Upper lobe of right lung (tissue), 1 donor: ENCODE data around the gene TBX10. TPM values are rescaled to one million over a fixed set of nuclear protein-coding genes. Genes with fewer than 3 reads are reported as not detected.
"Not testable (repeated sequence)": the region's sequence is repeated elsewhere in the genome, so short reads cannot be mapped to it uniquely, and the experiment has no call there.

Source experiments
- ATAC-seq: fragments of 200-7000 bp; cut with Tn5 transposase; one replicate; pipeline ENCODE4 v1.9.1; 2020; ENCODE audit warnings: mild to moderate bottlenecking, moderate library complexity
- DNase-seq: peaks from one replicate; pipeline ENCODE4 v3.0.0-alpha.2; 2020
- H3K27ac ChIP-seq: fragments of 200-600 bp; one replicate; pipeline ENCODE4 v1.8.0; 2022
- H3K27me3 ChIP-seq: fragments of 200-600 bp; one replicate; pipeline ENCODE4 v1.8.0; 2022; ENCODE audit warnings: mild to moderate bottlenecking
- H3K36me3 ChIP-seq: fragments of 200-600 bp; one replicate; pipeline ENCODE4 v1.8.0; 2022
- H3K4me1 ChIP-seq: fragments of 200-600 bp; one replicate; pipeline ENCODE4 v1.8.0; 2022
- H3K4me3 ChIP-seq: fragments of 200-600 bp; one replicate; pipeline ENCODE4 v1.8.0; 2022; ENCODE audit warnings: mild to moderate bottlenecking
- H3K9me3 ChIP-seq: fragments of 200-600 bp; one replicate; pipeline ENCODE4 v1.8.0; 2022
- intact Hi-C: fragments of 100-400 bp; cut with DNase I; formaldehyde crosslinking; loops from one replicate; pipeline ENCODE4 v1.11.0; 2022
- total RNA-seq: library from RNA; stranded (reverse); fragmentation: NEBNext Ultra II Directional; extraction: Animal tissue kit (Norgen Biotek cat#: 25700); gene quantifications from one replicate; pipeline ENCODE4 v1.2.1, GENCODE V29; 2021
- TF ChIP-seq, protein P1 (sequence below): fragments of 200-600 bp; IDR thresholded peaks from one replicate; pipeline ENCODE4 v1.8.0; 2022; ENCODE audit warnings: antibody characterized with exemption
- donor health status: DM: no; HTN: yes; CAD: no; lungs with severe emphysema.

The TBX10 gene
- total RNA-seq, 1 donor from 2014 or later = not detected

DNA sequence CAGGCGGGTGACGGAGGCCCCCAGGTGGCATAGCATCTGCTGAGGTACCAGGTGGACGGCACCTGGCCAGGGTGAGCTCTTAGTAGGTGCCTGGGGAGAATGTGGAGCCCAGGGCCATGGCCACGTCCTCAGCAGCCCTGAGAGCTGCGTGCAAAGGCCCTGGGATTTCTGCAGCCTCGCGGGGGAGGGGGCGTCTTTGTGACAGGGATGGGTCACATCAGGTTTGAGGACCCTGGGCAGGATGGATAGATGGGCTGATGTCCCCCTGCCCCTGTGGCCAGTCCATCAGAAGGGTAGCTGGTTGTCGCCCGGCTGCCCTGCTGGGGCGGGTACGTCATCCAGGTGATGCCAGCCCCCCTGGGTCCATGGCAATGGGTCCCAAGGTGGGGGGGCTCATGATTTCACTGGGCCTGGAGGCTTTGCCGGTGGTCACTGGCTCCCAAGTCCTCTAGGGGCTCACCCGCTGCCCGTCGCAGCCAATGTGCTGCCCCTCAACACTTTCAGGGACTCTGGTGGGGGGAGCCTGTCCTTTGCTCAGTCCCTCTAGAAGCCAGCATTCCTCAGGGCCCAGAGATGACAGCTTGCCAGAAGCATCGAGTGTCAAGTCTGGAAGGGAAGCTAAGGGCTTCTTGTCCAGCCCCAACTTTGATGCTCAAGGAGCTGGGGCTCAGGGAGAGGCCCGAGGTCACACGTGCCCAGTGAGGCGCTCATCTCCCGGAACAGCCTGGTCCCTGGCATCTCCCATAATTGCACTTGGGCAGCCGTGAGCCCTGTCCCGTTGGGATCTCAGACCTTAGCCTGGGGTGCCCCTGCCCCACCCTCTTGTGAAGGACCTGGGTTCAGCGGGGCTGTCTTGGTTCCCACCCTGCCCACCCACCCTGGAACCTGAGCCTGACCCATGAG lies 777 bp downstream of the TBX10 start:
- ATAC-seq (no peak), DNase-seq (peak; percentile 48)
- Histone ChIP-seq H3K27me3 (peaks cover 11% of the 10 kb centered on the region), H3K4me1 (no peaks in the 10 kb centered on the region), H3K27ac (no peak overlapping the region), H3K4me3 (no peak overlapping the region), H3K36me3 (no peaks in the 10 kb centered on the region), H3K9me3 (no peaks in the 10 kb centered on the region)
- intact Hi-C loops = no loop called here
- TF ChIP-seq, protein P1, sequence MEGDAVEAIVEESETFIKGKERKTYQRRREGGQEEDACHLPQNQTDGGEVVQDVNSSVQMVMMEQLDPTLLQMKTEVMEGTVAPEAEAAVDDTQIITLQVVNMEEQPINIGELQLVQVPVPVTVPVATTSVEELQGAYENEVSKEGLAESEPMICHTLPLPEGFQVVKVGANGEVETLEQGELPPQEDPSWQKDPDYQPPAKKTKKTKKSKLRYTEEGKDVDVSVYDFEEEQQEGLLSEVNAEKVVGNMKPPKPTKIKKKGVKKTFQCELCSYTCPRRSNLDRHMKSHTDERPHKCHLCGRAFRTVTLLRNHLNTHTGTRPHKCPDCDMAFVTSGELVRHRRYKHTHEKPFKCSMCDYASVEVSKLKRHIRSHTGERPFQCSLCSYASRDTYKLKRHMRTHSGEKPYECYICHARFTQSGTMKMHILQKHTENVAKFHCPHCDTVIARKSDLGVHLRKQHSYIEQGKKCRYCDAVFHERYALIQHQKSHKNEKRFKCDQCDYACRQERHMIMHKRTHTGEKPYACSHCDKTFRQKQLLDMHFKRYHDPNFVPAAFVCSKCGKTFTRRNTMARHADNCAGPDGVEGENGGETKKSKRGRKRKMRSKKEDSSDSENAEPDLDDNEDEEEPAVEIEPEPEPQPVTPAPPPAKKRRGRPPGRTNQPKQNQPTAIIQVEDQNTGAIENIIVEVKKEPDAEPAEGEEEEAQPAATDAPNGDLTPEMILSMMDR = no peak

DNA sequence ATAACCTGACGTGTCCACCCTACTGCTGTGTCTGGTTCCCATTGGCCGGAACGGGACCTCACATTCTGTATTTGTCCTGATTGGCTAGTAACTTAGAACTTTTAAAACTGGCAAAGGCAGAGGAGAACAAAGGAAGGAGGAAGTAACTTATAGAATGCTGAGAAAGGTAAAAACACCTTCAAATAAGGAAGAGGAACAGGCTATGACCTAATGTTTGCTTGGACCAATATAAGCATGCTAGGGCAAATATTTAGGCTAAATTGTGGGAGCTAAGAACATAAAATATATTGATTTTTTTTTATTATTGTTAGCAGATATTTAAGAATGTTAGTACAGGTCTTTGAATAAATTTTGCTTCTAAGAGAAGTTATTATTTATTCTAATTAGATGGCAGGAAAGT lies 2.1 kb downstream of the TBX10 start:
- H3K4me1 ChIP-seq, intact Hi-C loops, H3K4me3 ChIP-seq, H3K9me3 ChIP-seq, ATAC-seq, DNase-seq, H3K27ac ChIP-seq, H3K36me3 ChIP-seq: not testable (repeated sequence)
- H3K27me3 ChIP-seq = peaks cover 11% of the 10 kb centered on the region

DNA sequence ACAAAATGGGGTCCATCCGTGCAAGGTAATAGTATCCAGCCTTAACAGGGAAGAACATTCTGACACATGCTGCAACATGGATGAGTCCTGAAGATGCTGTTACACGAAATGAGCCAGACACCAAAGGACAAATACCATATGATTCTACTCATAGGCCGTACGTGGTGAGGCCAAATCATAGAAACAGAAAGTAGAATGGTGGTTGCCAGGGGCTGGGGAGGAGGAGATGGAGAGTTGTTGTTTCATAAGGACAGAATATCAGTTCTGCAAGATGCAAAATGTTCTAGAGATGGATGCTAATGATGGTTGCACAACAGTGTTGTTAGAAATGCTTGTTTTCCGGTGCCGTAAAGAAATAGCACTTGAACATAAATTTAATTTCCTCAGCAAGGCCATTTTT lies 2.6 kb downstream of the TBX10 start:
- TF ChIP-seq, protein P1 = no peak
- intact Hi-C loops = no loop called here
- Histone ChIP-seq H3K27ac (no peak overlapping the region), H3K4me3 (no peak overlapping the region), H3K27me3 (peaks cover 11% of the 10 kb centered on the region), H3K36me3 (no peaks in the 10 kb centered on the region), H3K9me3 (no peaks in the 10 kb centered on the region), H3K4me1 (no peaks in the 10 kb centered on the region)
- DNase-seq (no peak), ATAC-seq (no peak)

DNA sequence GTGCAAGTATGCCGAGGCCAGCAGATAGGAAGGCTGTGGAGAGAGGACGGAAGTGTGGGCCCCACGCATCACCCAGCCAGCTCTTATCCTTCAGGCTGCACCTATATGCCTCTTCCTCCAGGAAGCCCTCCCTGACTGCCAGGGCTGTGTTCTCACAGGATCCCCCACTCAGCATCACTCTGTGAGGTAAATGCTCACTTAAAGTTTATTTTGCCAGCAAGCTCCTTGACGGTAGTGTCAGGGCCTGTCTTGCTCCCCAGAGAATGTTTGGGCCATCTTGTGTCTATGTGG lies 4.4 kb downstream of the TBX10 start:
- Histone ChIP-seq H3K4me3 (no peak overlapping the region), H3K27me3 (peaks cover 9% of the 10 kb centered on the region), H3K27ac (no peak overlapping the region), H3K4me1 (peaks cover 6% of the 10 kb centered on the region), H3K36me3 (no peaks in the 10 kb centered on the region), H3K9me3 (no peaks in the 10 kb centered on the region)
- ATAC-seq (no peak), DNase-seq (no peak)
- TF ChIP-seq, protein P1 = no peak
- intact Hi-C loops = no loop called here

DNA sequence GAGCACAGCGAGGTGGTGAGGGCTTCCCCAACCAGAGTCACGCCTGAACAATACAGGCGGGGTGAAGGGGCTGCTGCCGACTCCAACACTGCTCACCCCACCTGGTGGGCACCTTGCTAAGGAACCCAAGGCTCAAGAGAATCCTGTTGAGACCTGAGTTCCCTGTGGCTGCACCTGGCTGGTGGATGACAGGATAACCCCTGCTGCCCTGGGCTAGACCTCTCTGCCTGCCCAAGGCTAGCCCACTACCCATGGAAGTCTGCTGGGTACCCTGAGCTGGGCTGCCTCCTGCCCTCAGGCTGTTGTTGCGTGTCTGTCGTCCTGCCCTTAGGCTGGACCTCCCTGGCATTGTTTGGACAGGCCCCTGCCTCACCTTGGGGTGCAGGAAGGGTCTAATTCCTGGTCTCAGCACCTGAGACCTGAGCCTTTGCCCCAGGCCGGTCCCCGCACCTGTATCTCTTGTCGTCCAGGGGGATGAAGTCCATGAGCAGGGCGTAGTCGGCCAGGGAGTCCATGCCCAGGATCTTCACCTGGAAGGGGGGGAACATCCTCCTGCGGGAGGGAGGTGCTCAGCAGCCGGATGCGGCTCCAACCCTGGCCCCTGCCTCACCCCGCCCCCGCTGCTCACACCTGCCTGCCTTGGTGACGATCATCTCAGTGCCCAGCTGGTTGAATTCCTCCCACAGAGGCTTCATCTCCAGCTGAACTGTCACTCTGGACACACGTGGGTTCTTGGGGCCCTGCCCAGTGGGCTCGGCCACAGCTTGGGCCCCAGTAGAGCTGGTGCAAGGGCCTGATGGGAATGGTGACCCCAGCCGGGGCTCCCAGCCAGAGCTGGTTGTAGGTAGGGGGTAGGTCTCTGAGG lies 5.0 kb downstream of the TBX10 start:
- TF ChIP-seq, protein P1 = no peak
- no peaks in the 10 kb centered on the region for H3K36me3 ChIP-seq
- no peak overlapping the region for H3K27ac ChIP-seq
- no peak overlapping the region for H3K4me3 ChIP-seq
- DNase-seq (peak; percentile 57), ATAC-seq (no peak)
- no peaks in the 10 kb centered on the region for H3K9me3 ChIP-seq
- intact Hi-C loops = loop anchor here (5.0 kb wide), 1 partner anchor 48 kb away; no protein-coding TSS in a partner anchor
- H3K27me3 ChIP-seq = peaks cover 3% of the 10 kb centered on the region
- peaks cover 6% of the 10 kb centered on the region for H3K4me1 ChIP-seq
